ENCODE results near the gene PI3.
"Not testable (repeated sequence)": the region's sequence is repeated elsewhere in the genome, so short reads cannot be mapped to it uniquely, and the experiment has no call there.

Gene PI3

DNA sequence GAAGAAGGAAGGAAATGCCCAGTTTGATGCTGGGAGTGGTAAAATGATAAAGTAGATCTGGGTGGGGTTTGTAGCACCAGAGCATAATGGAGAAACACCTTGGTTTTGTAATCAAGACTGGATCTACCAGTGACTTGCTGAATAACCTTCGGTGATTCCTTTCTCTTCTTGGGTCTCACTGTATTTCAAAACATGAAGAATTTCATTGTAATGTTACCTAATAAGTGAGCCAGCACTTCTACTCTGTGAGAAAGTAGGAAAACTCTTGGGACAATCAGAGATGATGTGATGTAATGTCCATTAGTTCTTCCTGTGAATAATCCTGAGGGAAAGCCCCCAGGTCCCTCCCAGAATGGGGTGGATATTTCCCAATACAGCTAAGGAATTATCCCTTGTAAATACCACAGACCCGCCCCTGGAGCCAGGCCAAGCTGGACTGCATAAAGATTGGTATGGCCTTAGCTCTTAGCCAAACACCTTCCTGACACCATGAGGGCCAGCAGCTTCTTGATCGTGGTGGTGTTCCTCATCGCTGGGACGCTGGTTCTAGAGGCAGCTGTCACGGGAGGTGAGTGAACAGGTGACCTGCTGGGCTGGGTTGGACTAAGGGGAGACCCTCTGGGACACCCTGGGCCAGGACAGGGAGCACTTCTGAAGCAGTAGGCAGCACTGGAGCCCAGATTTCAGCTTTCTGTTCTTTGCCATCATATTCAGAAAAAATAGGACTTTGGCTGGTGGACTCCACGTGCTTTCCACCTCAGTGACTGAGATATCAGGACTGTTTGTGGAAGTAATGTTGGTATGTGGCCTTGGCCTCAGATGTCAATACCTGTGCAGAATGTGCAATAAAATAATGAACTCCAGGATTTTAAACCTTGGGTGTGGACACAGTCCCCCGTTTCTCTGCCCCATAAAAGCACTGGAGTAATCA lies at the start of gene PI3:
Gene PI3, plus strand, starts transcription at position 469 of the 931 bp plus-strand sequence. Its CDS starts 21 bp downstream, at position 490.
- no peak for DNase-seq

DNA sequence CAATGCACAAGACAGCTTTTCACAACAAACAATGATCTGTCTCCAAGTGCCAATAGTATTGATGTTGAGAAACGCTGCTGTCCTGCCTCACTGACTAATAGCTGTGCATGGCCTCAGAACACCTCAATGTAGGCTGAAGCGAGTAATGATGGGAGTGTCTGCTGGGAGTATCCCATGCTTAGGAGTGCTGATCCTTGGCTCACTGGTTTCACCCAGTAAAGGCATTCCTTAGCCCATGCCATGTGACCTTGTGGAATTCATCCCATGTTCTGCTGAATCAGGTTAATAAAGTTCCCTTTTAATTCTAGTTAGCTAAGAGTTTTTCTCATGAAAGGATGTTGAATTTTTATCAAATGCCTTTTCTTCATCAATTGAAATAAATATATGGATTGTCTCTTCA lies 46.6 kb upstream of the PI3 start:
- DNase-seq = no peak

DNA sequence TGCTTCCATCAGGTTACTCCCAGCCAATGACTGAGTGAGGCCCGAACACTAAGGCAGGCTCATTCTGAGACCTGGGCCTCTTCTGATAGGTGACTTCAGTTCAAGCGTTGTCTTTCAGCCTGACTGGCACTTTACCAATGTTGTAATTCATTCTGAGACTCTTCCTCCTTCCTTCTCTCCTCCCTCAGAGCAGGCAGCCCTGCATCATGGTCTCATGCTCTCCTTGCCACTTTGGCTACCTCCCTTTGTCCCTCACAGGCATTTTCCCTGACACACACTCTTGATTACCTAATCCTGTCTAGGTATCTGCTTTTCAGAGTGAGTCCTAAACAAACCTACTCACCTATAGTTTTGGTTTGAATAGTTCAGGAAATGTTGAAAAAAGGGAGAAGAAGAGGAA lies 37.8 kb upstream of the PI3 start:
- DNase-seq = no peak

DNA sequence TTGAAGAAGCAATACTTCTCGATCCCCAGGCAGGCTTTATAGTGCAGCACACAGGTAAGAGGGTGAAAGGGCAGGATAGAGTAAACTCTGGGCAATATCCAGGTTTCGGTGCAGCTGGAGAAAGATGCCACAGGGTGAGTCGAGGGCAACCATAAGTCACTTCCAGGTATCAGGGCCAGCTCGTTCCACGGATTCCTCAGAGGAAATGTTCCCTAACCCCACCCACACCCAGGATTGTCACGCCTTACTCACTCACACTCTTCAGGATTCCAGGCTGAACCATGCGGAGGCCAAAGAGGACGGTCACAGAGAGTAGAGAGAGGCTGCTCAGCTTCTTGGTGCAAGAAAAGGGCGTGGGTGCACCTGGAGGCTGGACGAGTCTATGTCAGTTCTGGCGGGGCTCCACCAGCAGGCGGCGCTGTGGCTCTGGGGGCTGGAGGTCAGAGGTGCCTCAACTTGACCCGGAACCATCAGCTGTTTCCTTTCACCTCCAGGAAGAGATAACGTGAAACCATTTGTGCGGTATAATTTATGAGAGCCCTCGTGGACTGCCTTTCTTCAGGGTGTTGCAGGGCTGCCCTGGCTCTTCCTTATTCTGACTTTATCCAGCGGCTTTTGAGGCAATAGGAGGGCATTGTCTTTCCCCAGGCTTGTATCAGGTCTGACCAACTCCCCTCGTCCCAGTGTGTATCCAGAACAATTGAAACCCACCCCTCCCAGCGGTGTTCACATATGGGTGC lies 36.0 kb upstream of the PI3 start:
- DNase-seq = peak; percentile 98

GRCh38 chr20:45139733-45140375 lies 34.8 kb upstream of the PI3 start:
- DNase-seq = not testable (repeated sequence)

GRCh38 chr20:45140836-45141235 lies 33.9 kb upstream of the PI3 start:
- no peak for DNase-seq

- DNase-seq = no peak
Observed at GRCh38 chr20:45149062-45149461, 25.6 kb upstream of the PI3 start.

- no peak for DNase-seq
Observed at GRCh38 chr20:45152405-45152804, 22.3 kb upstream of the PI3 start.

GRCh38 chr20:45153147-45153546 lies 21.6 kb upstream of the PI3 start:
- no peak for DNase-seq

DNA sequence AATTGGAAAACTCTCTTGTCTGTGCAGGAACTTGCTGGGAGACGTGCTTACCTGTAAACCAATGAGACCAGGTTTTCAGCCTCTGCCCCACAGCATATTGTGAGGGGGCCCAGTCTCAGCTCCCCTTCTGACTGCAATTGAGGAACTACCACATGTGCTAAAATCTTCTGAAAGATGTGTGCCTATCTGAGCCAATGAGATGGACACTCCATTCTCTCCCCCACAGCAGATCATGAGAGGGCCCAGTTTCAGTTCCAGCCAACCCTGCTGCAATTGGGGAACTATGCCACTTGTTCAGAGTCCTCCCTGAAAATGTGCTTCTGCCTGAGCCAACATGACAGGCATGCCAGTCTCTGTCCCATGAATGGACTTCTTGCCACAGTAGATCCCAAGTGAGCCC lies 20.9 kb upstream of the PI3 start:
- DNase-seq = no peak

- DNase-seq = no peak
Observed at GRCh38 chr20:45154183-45154582, 20.5 kb upstream of the PI3 start.

DNA sequence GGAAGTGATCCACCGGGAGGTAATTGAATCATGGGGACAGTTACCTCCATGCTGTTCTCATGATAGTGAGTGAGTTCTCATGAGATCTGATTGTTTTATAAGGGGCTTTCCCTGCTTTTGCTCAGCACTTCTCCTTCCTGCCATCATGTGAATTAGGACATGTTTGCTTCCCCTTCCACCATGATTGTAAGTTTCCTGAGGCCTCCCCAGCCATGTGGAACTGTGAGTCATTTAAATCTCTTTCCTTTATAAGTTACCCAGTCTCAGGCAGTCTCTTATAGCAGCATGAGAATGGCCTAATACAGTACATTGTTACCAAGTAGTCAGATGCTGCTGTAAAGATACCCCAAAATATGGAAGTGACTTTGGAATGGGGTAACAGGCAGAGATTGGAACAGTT lies 19.9 kb upstream of the PI3 start:
- DNase-seq = not testable (repeated sequence)

- no peak for DNase-seq
Observed at GRCh38 chr20:45156713-45157112, 18.0 kb upstream of the PI3 start.

GRCh38 chr20:45157962-45158361 lies 16.7 kb upstream of the PI3 start:
- no peak for DNase-seq

- DNase-seq = no peak
Observed at GRCh38 chr20:45163083-45163803, 11.5 kb upstream of the PI3 start.

DNA sequence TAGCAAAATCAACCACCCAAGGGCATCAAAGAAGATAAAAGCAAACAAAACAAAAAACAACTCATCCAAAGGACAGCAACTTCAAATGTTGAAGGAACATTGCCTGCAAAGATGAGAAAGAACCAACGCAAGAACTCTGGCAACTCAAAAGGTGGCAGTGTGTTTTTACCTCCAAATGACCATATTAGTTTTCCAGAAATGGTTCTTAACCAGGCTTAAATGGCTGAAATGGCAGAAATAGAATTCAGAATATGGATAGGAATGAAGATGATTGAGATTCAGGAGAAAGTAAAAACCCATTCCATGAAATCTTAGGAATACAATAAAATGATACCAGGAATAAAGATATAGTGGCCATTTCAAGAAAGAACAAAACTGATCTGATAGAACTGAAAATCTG lies 9.8 kb upstream of the PI3 start:
- DNase-seq = no peak

GRCh38 chr20:45173522-45173921 lies 1.2 kb upstream of the PI3 start:
- no peak for DNase-seq

GRCh38 chr20:45176526-45177267 lies 2.0 kb downstream of the PI3 start:
- DNase-seq = no peak

DNA sequence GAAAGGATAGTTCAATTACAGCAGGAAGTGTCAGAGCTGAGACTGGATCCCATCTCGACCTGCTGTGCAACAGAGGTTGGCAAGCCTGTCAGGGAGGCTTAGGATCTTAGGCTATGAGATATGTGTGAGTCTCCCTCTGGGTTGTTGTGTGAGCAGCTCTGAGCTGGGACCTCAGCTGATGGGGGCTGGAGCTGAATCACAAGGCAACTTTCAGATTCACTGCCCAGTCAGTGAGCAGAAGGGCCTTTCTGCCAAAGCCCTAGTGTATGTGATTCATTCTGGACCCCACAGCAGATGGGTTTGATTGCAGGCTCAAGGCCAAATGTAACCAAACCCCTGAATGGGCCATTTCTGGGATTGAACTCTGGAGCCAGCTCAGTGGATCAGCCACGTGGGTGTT lies 4.5 kb downstream of the PI3 start:
- no peak for DNase-seq

DNA sequence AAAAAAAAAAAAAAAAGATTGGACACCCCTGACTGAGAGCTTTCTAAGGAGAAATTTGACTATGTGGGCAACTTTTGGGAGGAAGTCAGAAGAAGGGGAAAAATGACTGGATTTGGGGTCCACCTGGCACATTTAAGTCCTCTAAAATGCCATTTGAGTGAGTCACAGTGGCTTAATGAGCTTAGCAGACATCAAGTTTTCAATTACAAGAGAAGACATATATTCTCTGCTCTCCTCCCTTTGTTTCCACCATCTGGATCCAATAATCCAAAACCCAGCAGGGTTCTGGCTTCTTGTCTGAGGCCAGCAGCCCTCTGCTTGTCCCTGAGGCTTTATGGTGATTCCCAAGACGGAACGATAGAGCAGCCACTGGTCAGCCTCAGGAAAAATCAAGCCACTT lies 6.9 kb downstream of the PI3 start:
- no peak for DNase-seq

GRCh38 chr20:45183084-45183483 lies 8.4 kb downstream of the PI3 start:
- DNase-seq = no peak

DNA sequence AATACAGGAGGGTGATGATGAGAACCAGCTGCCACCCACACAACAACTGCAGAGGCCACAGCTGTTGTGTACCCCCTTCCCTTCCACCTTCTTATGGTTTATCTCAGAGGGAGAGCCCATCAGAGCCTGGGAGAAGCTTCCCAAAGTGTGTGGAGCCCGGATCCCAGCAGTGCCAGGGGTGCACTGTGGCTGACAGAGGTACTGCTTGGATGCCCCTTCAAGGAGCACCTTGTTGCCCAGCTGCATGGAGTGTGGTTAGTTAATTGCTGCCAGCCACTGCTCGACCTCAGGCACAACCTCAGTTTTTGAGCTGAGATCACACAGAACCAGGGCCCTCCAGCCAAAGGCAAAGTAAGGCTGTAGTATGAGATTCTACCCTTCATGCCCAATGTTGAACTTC lies 13.0 kb downstream of the PI3 start:
- DNase-seq = no peak
